GM19193 (cell line): ENCODE data around the gene ZSWIM9.
A peak's percentile ranks its signal among the peaks of the same experiment; 100 is the strongest.

Source experiments
- POLR2A ChIP-seq: IDR thresholded peaks from 4 replicates; pipeline ENCODE4 v1.6.1; 2011; ENCODE audit not compliant: insufficient read depth, insufficient read length; ENCODE audit errors: extremely low read depth

ZSWIM9 gene

GRCh38 chr19:48168689-48169088 lies 1.8 kb upstream of the ZSWIM9 start:
- no peak for TF ChIP-seq POLR2A

- no peak for TF ChIP-seq POLR2A
Observed at GRCh38 chr19:48169578-48169938, 922 bp upstream of the ZSWIM9 start.

- peak; percentile 8 for TF ChIP-seq POLR2A
Observed at GRCh38 chr19:48170817-48171347, 402 bp downstream of the ZSWIM9 start.

GRCh38 chr19:48171710-48172109 lies 1.2 kb downstream of the ZSWIM9 start:
- TF ChIP-seq POLR2A, result no peak

- no peak for TF ChIP-seq POLR2A
Observed at GRCh38 chr19:48174445-48175030, 4.1 kb downstream of the ZSWIM9 start.

- TF ChIP-seq POLR2A, result no peak
Observed at GRCh38 chr19:48175578-48175977, 5.1 kb downstream of the ZSWIM9 start.

- no peak for TF ChIP-seq POLR2A
Observed at GRCh38 chr19:48176226-48176625, 5.7 kb downstream of the ZSWIM9 start.

- TF ChIP-seq POLR2A, result no peak
Observed at GRCh38 chr19:48181505-48181904, 11.0 kb downstream of the ZSWIM9 start.

- TF ChIP-seq POLR2A, result no peak
Observed at GRCh38 chr19:48182434-48182833, 12.0 kb downstream of the ZSWIM9 start.

- TF ChIP-seq POLR2A, result no peak
Observed at GRCh38 chr19:48183356-48183755, 12.9 kb downstream of the ZSWIM9 start.

GRCh38 chr19:48186015-48186414 lies 15.5 kb downstream of the ZSWIM9 start:
- no peak for TF ChIP-seq POLR2A

GRCh38 chr19:48186541-48186991 lies 16.1 kb downstream of the ZSWIM9 start:
- peak; percentile 27 for TF ChIP-seq POLR2A

- no peak for TF ChIP-seq POLR2A
Observed at GRCh38 chr19:48190288-48190884, 19.9 kb downstream of the ZSWIM9 start.

- no peak for TF ChIP-seq POLR2A
Observed at GRCh38 chr19:48190885-48191284, 20.4 kb downstream of the ZSWIM9 start.

- TF ChIP-seq POLR2A, result no peak
Observed at GRCh38 chr19:48192750-48193149, 22.3 kb downstream of the ZSWIM9 start.
